AG04450 (cell line): ENCODE measurements around the gene RGS6. TPM values are rescaled to one million over a fixed set of nuclear protein-coding genes. Genes with fewer than 3 reads are reported as not detected.

Experiments
- CTCF ChIA-PET: fragments of 300-600, 350-600 bp; formaldehyde crosslinking; extraction: SDS; loops from one replicate; lab custom pipeline; 2022; ENCODE audit warnings: antibody characterized with exemption, inconsistent platforms; lab: Charles Lee
- POLR2A ChIA-PET: fragments of 350-600 bp; formaldehyde crosslinking; extraction: SDS; loops from one replicate; lab custom pipeline; 2021; ENCODE audit warnings: antibody characterized with exemption, inconsistent platforms; lab: Yijun Ruan, JAX
- DNase-seq: peaks from one replicate; pipeline ENCODE4 v3.0.0-alpha.2; 2011; ENCODE audit warnings: low read depth, low spot score
- H3K27ac ChIP-seq: one replicate; pipeline ENCODE4 v1.5.1; 2012; ENCODE audit warnings: low read depth, low read length, control low read depth
- H3K27me3 ChIP-seq: one replicate; pipeline ENCODE4 v1.6.0; 2012; ENCODE audit warnings: low read length; ENCODE audit not compliant: control insufficient read depth, insufficient read depth
- H3K4me3 ChIP-seq: 2 replicates; pipeline ENCODE4 v1.5.1; 2011; ENCODE audit warnings: mild to moderate bottlenecking, low read depth, low read length, control low read depth
- H3K9me3 ChIP-seq: 2 replicates; pipeline ENCODE4 v1.5.1; 2012; ENCODE audit warnings: low read length; ENCODE audit not compliant: control insufficient read depth, insufficient read depth
- polyA plus RNA-seq: library from polyadenylated mRNA; depleted of rRNA; stranded (reverse); fragments of >200 nt; gene quantifications from 2 replicates; pipeline ENCODE4 v1.2.3, GENCODE V29; 2011
- TF ChIP-seq, protein P1 (sequence below): IDR thresholded peaks from 2 replicates; pipeline ENCODE4 v1.5.1; 2011; ENCODE audit warnings: low read depth, low read length, control low read depth, inconsistent platforms

RGS6 gene
- polyA plus RNA-seq, 1 experiment = not detected

DNA sequence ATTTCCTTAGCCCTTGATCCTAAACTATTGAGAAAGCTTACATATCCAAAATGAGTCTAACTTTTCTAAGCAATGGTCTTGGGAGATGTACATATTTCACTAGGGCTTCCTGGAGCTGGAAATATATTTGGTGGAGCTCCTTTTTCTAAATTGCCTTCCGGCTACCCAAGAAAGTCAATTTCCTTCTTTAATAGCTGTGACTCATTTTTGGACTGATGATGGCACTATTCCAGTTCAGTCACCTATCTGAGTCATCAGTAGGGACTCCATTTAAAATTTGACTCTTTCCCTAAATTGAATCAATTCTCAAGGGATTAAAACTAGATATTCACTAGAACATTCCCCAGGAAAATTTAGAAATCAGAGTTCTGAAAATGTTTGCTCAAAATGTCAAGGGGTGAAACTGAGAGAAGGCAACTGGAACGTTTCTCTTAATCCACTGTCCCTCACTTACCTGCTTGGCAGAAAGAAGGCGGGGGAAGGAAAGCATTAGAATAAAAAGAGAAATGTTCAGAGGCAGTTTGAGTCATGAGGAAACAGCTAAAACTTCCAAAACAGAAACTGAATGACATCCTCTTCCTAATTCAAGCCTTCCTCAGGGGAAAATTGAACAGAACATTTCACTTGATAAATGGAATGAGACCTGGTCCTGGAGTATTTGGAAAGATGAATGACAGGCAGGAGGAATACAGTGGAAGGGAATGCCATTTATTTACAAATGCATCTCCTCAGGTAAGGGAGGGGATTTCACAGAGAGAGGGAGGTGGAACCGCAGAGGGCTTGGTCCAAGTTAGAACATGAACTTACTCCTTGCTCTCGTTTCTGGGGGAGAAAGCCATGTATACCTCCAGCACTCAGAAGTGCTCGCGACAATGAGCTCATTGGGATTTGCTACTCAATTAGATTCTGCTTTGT is 91.2 kb downstream of the RGS6 start:
- Histone ChIP-seq H3K27me3 (no peaks in the 10 kb centered on the region), H3K27ac (no peak overlapping the region), H3K9me3 (no peaks in the 10 kb centered on the region), H3K4me3 (no peak overlapping the region)
- TF ChIP-seq, protein P1, sequence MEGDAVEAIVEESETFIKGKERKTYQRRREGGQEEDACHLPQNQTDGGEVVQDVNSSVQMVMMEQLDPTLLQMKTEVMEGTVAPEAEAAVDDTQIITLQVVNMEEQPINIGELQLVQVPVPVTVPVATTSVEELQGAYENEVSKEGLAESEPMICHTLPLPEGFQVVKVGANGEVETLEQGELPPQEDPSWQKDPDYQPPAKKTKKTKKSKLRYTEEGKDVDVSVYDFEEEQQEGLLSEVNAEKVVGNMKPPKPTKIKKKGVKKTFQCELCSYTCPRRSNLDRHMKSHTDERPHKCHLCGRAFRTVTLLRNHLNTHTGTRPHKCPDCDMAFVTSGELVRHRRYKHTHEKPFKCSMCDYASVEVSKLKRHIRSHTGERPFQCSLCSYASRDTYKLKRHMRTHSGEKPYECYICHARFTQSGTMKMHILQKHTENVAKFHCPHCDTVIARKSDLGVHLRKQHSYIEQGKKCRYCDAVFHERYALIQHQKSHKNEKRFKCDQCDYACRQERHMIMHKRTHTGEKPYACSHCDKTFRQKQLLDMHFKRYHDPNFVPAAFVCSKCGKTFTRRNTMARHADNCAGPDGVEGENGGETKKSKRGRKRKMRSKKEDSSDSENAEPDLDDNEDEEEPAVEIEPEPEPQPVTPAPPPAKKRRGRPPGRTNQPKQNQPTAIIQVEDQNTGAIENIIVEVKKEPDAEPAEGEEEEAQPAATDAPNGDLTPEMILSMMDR = no peak
- DNase-seq = no peak
- CTCF ChIA-PET = interaction anchor here (1.4 to 1.7 kb wide), 3 partner anchors 10 to 397 kb away, joined by 4 to 5 read pairs (median 4); no protein-coding TSS in a partner anchor
- POLR2A ChIA-PET = no interaction called here

DNA sequence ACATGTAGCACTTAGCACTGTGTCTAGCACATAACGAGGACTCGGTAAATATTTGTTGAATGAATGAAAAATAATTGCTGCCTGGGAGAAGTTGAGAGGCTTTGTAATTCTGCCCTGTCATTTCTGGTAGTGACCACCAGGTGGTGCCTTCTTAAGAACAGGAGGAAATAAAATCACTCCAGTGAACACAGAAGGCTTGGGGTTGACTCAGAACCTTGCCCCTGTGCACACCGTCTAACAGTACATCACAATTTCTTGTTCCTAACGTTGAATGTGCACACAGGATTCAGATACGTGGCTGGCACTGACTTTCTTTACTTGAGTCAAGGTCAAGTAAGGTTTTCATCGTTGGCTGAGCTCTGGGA is 91.8 kb downstream of the RGS6 start:
- Histone ChIP-seq H3K27me3 (no peaks in the 10 kb centered on the region), H3K27ac (no peak overlapping the region), H3K9me3 (no peaks in the 10 kb centered on the region), H3K4me3 (no peak overlapping the region)
- TF ChIP-seq, protein P1 = peak; percentile 48
- ChIA-PET POLR2A (no interaction called here), CTCF (interaction anchor here (1.4 to 1.6 kb wide), 2 partner anchors 9 to 396 kb away, joined by 4 to 5 read pairs; no protein-coding TSS in a partner anchor)
- no peak for DNase-seq

DNA sequence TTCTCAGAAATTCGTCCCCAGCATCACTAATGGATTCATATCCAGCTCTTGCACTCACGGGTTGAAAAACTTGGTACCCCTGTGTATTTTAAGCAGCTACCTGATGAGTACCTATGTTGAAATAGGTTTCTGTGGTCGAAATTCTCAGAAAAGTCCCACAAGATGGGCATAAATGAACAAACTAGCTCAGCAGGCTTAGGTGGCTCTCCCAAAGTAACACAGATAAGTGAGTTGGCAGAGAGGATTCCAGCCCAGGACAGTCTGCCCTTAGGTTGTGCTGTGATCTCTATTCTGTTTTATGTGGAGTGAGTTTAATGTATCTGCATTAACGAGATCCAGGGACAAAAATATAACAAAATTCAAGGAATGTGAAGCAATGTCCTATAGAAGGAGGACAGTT is 92.3 kb downstream of the RGS6 start:
- CTCF ChIA-PET = interaction anchor here (1.4 to 1.6 kb wide), 2 partner anchors 9 to 396 kb away, joined by 4 to 5 read pairs; no protein-coding TSS in a partner anchor
- DNase-seq = no peak
- H3K27me3 ChIP-seq = no peaks in the 10 kb centered on the region
- no peak overlapping the region for H3K27ac ChIP-seq
- no peaks in the 10 kb centered on the region for H3K9me3 ChIP-seq
- H3K4me3 ChIP-seq = no peak overlapping the region
- POLR2A ChIA-PET = no interaction called here
- TF ChIP-seq, protein P1 = no peak

DNA sequence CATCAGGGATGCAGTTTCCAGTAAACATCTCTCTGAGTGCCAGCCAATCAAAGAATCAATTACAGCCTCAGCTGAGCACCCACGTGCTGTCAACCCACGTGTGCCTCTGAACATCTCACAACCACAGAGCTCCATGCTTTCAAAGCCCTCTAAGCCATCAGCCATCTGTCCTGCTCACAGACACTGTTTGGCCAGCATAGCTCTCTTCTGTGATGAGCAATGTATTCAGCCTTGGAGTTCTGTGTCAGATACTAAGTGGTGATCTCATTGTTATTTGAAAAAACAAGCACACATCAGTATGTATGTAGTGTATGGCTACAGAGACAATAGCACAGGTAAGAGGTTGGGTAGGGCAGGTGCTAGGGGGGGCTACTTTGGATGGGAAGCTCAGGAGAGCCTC is 94.3 kb downstream of the RGS6 start:
- no peak for DNase-seq
- ChIA-PET POLR2A (no interaction called here), CTCF (no interaction called here)
- TF ChIP-seq, protein P1 = no peak
- Histone ChIP-seq H3K4me3 (no peak overlapping the region), H3K9me3 (no peaks in the 10 kb centered on the region), H3K27me3 (no peaks in the 10 kb centered on the region), H3K27ac (no peak overlapping the region)

DNA sequence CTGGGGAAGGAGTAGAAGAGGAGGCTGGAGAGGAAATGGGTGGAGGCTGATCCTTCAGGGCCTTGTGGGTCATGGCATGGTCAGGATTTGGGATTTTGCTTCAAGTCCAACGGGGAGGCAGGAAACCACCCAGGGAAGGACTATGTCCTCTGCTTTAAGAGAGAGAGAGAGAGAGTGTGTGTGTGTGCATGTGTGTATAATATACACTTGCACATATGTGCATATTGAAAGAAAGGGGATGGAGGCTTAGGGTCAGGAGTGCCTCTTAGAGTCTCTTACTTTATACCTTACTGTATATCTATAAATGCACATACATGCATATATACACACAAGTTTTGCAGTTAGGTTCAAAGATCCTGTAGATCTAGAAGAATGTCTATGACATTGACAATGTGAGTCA is 94.8 kb downstream of the RGS6 start:
- DNase-seq = no peak
- Histone ChIP-seq H3K27me3 (no peaks in the 10 kb centered on the region), H3K27ac (no peak overlapping the region), H3K4me3 (no peak overlapping the region), H3K9me3 (no peaks in the 10 kb centered on the region)
- CTCF ChIA-PET = no interaction called here
- TF ChIP-seq, protein P1 = no peak
- POLR2A ChIA-PET = no interaction called here
